Stimulated activated CD8-positive, alpha-beta memory T cell treated with anti-CD3 and anti-CD28 coated beads, Interleukin-7, amount 100 ng/mL, for 24 hours (primary cell): ENCODE results near the gene PRKN.
"Not testable (repeated sequence)": the region's sequence is repeated elsewhere in the genome, so short reads cannot be mapped to it uniquely, and the experiment has no call there.

Experiments
- DNase-seq: peaks from one replicate; pipeline ENCODE4 v3.0.0-alpha.2; 2020; ENCODE audit warnings: low read depth

Gene PRKN

GRCh38 chr6:161348628-161348994 lies 1379.0 kb downstream of the PRKN start:
- no peak for DNase-seq

- no peak for DNase-seq
These were observed 1379.5 kb downstream of the PRKN start for GRCh38 chr6:161347988-161348627.

GRCh38 chr6:161347125-161347524 lies 1380.4 kb downstream of the PRKN start:
- no peak for DNase-seq

- DNase-seq: no peak
These were observed 1380.8 kb downstream of the PRKN start for GRCh38 chr6:161346717-161347116.

- no peak for DNase-seq
These were observed 1382.9 kb downstream of the PRKN start for GRCh38 chr6:161344626-161345025.

- no peak for DNase-seq
These were observed 1385.5 kb downstream of the PRKN start for GRCh38 chr6:161342039-161342438.

- no peak for DNase-seq
These were observed 1385.9 kb downstream of the PRKN start for GRCh38 chr6:161341638-161342037.

GRCh38 chr6:161338015-161338414 lies 1389.6 kb downstream of the PRKN start:
- no peak for DNase-seq

- DNase-seq: no peak
These were observed 1391.1 kb downstream of the PRKN start for GRCh38 chr6:161336479-161336878.

GRCh38 chr6:161333410-161333809 lies 1394.2 kb downstream of the PRKN start:
- no peak for DNase-seq

- DNase-seq: not testable (repeated sequence)
These were observed 1396.0 kb downstream of the PRKN start for GRCh38 chr6:161331402-161332081.

GRCh38 chr6:161327360-161327953 lies 1400.1 kb downstream of the PRKN start:
- DNase-seq: no peak

GRCh38 chr6:161319231-161319630 lies 1408.3 kb downstream of the PRKN start:
- no peak for DNase-seq

- no peak for DNase-seq
These were observed 1409.1 kb downstream of the PRKN start for GRCh38 chr6:161318456-161318855.

- DNase-seq: no peak
These were observed 1411.0 kb downstream of the PRKN start for GRCh38 chr6:161316531-161316930.

- DNase-seq: not testable (repeated sequence)
These were observed 1412.2 kb downstream of the PRKN start for GRCh38 chr6:161315246-161315917.

GRCh38 chr6:161314541-161315245 lies 1412.9 kb downstream of the PRKN start:
- not testable (repeated sequence) for DNase-seq

- DNase-seq: no peak
These were observed 1413.5 kb downstream of the PRKN start for GRCh38 chr6:161313940-161314509.

- not testable (repeated sequence) for DNase-seq
These were observed 1414.1 kb downstream of the PRKN start for GRCh38 chr6:161313475-161313874.

- not testable (repeated sequence) for DNase-seq
These were observed 1417.8 kb downstream of the PRKN start for GRCh38 chr6:161309774-161310173.

- no peak for DNase-seq
These were observed 1419.4 kb downstream of the PRKN start for GRCh38 chr6:161308075-161308655.
